Left ventricle myocardium inferior (tissue), 1 donor: ENCODE results near the gene RXRB. TPM values are rescaled to one million over a fixed set of nuclear protein-coding genes. Genes with fewer than 3 reads are reported as not detected.
"Not testable (repeated sequence)": the region's sequence is repeated elsewhere in the genome, so short reads cannot be mapped to it uniquely, and the experiment has no call there.

Experiments used
- DNase-seq: peaks from one replicate; pipeline ENCODE4 v3.0.0-alpha.2; 2020
- H3K27ac ChIP-seq: fragments of 200-600 bp; replicated peaks from 2 replicates; pipeline ENCODE4 v1.8.0; 2021
- H3K27me3 ChIP-seq: fragments of 200-600 bp; 2 replicates; pipeline ENCODE4 v1.8.0; 2021; ENCODE audit warnings: low read depth
- H3K36me3 ChIP-seq: fragments of 200-600 bp; 2 replicates; pipeline ENCODE4 v1.8.0; 2021
- H3K4me1 ChIP-seq: fragments of 200-600 bp; 2 replicates; pipeline ENCODE4 v1.8.0; 2021
- H3K4me3 ChIP-seq: fragments of 200-600 bp; 2 replicates; pipeline ENCODE4 v1.8.0; 2021; ENCODE audit warnings: mild to moderate bottlenecking, moderate library complexity
- H3K9me3 ChIP-seq: fragments of 200-600 bp; replicated peaks from 2 replicates; pipeline ENCODE4 v1.8.0; 2021
- CTCF ChIP-seq: fragments of 200-600 bp; IDR thresholded peaks from 2 replicates; pipeline ENCODE4 v1.8.0; 2021; ENCODE audit warnings: antibody characterized with exemption, mild to moderate bottlenecking, borderline replicate concordance
- intact Hi-C: fragments of 100-400 bp; cut with micrococcal nuclease; formaldehyde crosslinking; loops from one replicate; pipeline ENCODE4 v1.11.0; 2022
- total RNA-seq: library from RNA; stranded (reverse); fragmentation: NEBNext Ultra II Directional; extraction: Animal tissue kit (Norgen Biotek cat#: 25700); gene quantifications from one replicate; pipeline ENCODE4 v1.2.1, GENCODE V29; 2021
- donor health status: DM: no; HTN: yes; CAD: no; lungs with severe emphysema.

The RXRB gene
- total RNA-seq, 1 donor from 2014 or later = 40.3 TPM

GRCh38 chr6:33156964-33157363, 43.5 kb downstream of the RXRB start:
- H3K4me1 ChIP-seq = peaks cover 14% of the 10 kb centered on the region
- no peaks in the 10 kb centered on the region for H3K36me3 ChIP-seq
- no peaks in the 10 kb centered on the region for H3K27me3 ChIP-seq
- no peak overlapping the region for H3K4me3 ChIP-seq
- H3K27ac ChIP-seq = no peak overlapping the region
- DNase-seq = no peak
- no peak for TF ChIP-seq CTCF
- intact Hi-C loops = no loop called here
- peaks cover 12% of the 10 kb centered on the region for H3K9me3 ChIP-seq

DNA sequence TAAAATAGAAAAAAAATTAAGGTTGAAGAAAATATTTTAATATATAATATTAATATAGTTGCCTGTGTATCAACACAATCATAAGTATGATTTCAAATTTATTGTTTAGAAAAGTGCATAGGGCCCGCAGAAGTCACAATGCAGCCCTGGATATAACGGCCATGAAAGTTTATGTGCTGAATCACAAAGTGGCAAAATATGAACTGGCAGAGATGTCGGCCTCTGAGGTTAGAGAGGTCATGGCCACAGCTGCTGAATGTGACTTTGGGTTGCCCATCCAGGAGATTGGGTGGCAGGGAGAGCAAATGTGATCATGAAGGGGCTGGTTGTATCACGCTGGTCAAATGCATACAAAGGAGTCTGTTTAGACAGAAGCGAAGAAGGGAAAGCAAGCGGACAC, 43.9 kb downstream of the RXRB start:
- no peak for DNase-seq
- intact Hi-C loops = no loop called here
- peaks cover 10% of the 10 kb centered on the region for H3K4me1 ChIP-seq
- H3K27ac ChIP-seq = no peak overlapping the region
- no peak overlapping the region for H3K4me3 ChIP-seq
- H3K27me3 ChIP-seq = peaks cover 3% of the 10 kb centered on the region
- peaks cover 17% of the 10 kb centered on the region for H3K9me3 ChIP-seq
- no peak for TF ChIP-seq CTCF
- H3K36me3 ChIP-seq = no peaks in the 10 kb centered on the region

DNA sequence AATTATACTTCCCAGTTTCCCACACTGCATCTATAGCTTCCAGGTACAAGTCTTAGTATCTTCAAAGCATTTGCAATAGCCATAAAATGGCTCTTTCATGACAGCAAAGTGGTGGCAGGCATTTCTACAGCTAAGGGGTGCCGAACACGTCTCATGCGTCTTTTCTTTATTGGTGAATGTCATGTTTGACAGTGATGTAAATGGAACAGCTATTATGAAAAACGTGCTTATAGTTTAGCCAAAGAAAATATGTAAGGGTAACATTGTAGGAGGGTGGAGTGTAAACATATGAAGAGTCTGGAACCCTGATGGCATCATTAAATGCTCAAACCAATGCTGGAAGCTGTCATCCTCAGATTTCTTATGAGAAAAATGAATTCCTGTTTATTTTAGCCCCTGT, 46.1 kb downstream of the RXRB start:
- Histone ChIP-seq H3K27ac (no peak overlapping the region), H3K27me3 (peaks cover 23% of the 10 kb centered on the region), H3K36me3 (no peaks in the 10 kb centered on the region), H3K4me3 (no peak overlapping the region), H3K4me1 (no peaks in the 10 kb centered on the region), H3K9me3 (peaks cover 23% of the 10 kb centered on the region)
- intact Hi-C loops = no loop called here
- no peak for DNase-seq
- TF ChIP-seq CTCF = no peak

GRCh38 chr6:33151050-33151449, 49.4 kb downstream of the RXRB start:
- Histone ChIP-seq H3K36me3 (no peaks in the 10 kb centered on the region), H3K4me1 (no peaks in the 10 kb centered on the region), H3K27me3 (peaks cover 34% of the 10 kb centered on the region), H3K4me3 (no peak overlapping the region), H3K9me3 (peaks cover 23% of the 10 kb centered on the region), H3K27ac (no peak overlapping the region)
- TF ChIP-seq CTCF = no peak
- intact Hi-C loops = no loop called here
- no peak for DNase-seq

- H3K4me1 ChIP-seq, H3K27ac ChIP-seq, H3K36me3 ChIP-seq, DNase-seq, intact Hi-C loops, H3K4me3 ChIP-seq: not testable (repeated sequence)
- Histone ChIP-seq H3K9me3 (peaks cover 23% of the 10 kb centered on the region), H3K27me3 (peaks cover 35% of the 10 kb centered on the region)
Measured at GRCh38 chr6:33150560-33150959, 49.9 kb downstream of the RXRB start.

DNA sequence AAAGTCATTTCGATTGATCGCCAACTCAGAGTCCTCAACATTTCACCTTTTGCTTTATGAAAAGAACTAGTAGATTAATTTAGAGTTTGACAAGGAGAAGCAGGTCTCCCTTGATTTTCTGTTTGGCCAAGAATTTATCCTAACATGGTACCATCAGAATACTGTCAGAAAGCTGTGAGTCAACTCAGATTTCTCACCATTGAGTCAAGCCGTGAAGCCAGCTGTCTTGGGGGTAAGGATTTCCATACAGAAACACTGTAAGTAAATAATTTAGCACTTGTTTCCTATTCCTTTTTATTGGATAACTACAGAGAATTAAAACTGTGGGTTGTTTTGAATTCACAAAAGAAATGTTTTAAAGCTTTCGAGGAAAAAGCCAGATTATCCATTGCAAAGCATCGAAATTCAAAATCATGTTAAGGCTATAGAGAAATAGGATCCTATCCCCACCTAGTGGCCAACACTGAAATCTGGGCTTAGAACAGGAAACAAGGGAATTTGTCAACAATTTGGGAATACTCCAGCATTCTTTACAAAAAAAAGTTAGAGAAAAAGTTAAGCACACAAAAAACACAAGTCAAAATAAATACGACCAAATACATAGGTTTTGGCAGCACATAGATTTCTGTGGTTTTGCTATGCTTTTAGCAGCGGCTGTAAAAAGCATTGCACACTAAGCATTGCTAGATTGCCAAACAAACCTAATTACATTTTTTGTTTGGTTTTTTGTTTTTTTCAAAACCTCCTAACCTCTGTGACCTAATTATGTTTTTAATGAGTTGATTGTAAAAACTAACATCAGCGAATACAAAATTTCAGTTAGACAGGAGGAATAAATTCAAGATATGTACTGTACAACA, 52.4 kb downstream of the RXRB start:
- Histone ChIP-seq H3K4me3 (no peak overlapping the region), H3K4me1 (no peaks in the 10 kb centered on the region), H3K27me3 (peaks cover 42% of the 10 kb centered on the region), H3K36me3 (no peaks in the 10 kb centered on the region), H3K27ac (no peak overlapping the region), H3K9me3 (peaks cover 21% of the 10 kb centered on the region)
- TF ChIP-seq CTCF = peak; percentile 84
- no peak for DNase-seq
- intact Hi-C loops = no loop called here
